OCI-LY7 (cell line): ENCODE measurements around the gene LONP2.

Experiments used
- CTCF ChIP-seq: fragments of 200-600 bp; sonication (generic); conservative IDR thresholded peaks from 2 replicates; pipeline ENCODE4 v1.5.1; 2014; ENCODE audit warnings: mild to moderate bottlenecking, antibody characterized with exemption, low read length, moderate library complexity, mixed read lengths
- EZH2phosphoT487 ChIP-seq: fragments of 200-600 bp; sonication (generic); IDR thresholded peaks from 2 replicates; pipeline ENCODE4 v1.6.1; 2018; ENCODE audit warnings: low read depth, borderline replicate concordance, mild to moderate bottlenecking, mixed run types, antibody characterized with exemption, low read length, moderate library complexity, mixed read lengths

GRCh38 chr16:48300391-48300856 is 56.3 kb downstream of the LONP2 start:
- TF ChIP-seq CTCF (no peak), EZH2phosphoT487 (no peak)
